Stimulated activated CD4-positive, alpha-beta T cell treated with anti-CD3 and anti-CD28 coated beads, Interleukin-1b, Interleukin-23, amount 100 ng/mL, for 24 hours (primary cell): Measurements from ENCODE around the gene TSPAN9.

Experiments
- DNase-seq, 4 experiments: peaks; one replicate each; pipeline ENCODE4 v3.0.0-alpha.2; 2020; ENCODE audit warnings: low read depth in 4 of 4, low spot score in 1 of 4

The TSPAN9 gene

GRCh38 chr12:3158851-3159465 lies 81.8 kb downstream of the TSPAN9 start:
- DNase-seq: no peak

GRCh38 chr12:3160081-3160480 lies 82.9 kb downstream of the TSPAN9 start:
- no peak for DNase-seq

GRCh38 chr12:3161861-3162260 lies 84.7 kb downstream of the TSPAN9 start:
- no peak for DNase-seq

- DNase-seq: no peak
Measured at GRCh38 chr12:3164454-3165077, 87.4 kb downstream of the TSPAN9 start.

- no peak for DNase-seq
Measured at GRCh38 chr12:3165078-3165980, 88.2 kb downstream of the TSPAN9 start.

- no peak for DNase-seq
Measured at GRCh38 chr12:3167636-3168035, 90.5 kb downstream of the TSPAN9 start.

- DNase-seq: peak in 1 of 4 experiments; percentile 41
Measured at GRCh38 chr12:3168223-3169221, 91.3 kb downstream of the TSPAN9 start.

GRCh38 chr12:3170423-3171194 lies 93.4 kb downstream of the TSPAN9 start:
- no peak for DNase-seq

GRCh38 chr12:3171195-3171591 lies 94.0 kb downstream of the TSPAN9 start:
- DNase-seq: no peak

- DNase-seq: no peak
Measured at GRCh38 chr12:3172124-3173007, 95.2 kb downstream of the TSPAN9 start.

- DNase-seq: no peak
Measured at GRCh38 chr12:3173008-3173553, 95.9 kb downstream of the TSPAN9 start.

GRCh38 chr12:3173912-3174311 lies 96.7 kb downstream of the TSPAN9 start:
- DNase-seq: no peak

GRCh38 chr12:3175238-3175637 lies 98.1 kb downstream of the TSPAN9 start:
- no peak for DNase-seq

GRCh38 chr12:3176754-3177153 lies 99.6 kb downstream of the TSPAN9 start:
- no peak for DNase-seq

GRCh38 chr12:3177778-3178425 lies 100.7 kb downstream of the TSPAN9 start:
- no peak for DNase-seq

- no peak for DNase-seq
Measured at GRCh38 chr12:3178671-3179313, 101.6 kb downstream of the TSPAN9 start.

GRCh38 chr12:3179731-3180130 lies 102.6 kb downstream of the TSPAN9 start:
- no peak for DNase-seq

GRCh38 chr12:3182426-3182825 lies 105.2 kb downstream of the TSPAN9 start:
- no peak for DNase-seq
